ENCODE data around the gene MBP.

MBP gene

GRCh38 chr18:77014538-77014937, 118.0 kb downstream of the MBP start:
- H3K9me2 ChIP-seq (ENCODE audit: low read depth, low read length), result no peaks in the 10 kb centered on the region
- no peak for TF ChIP-seq CTCF (IDR thresholded peaks at IDR 0.05; ENCODE audit: low read length)
- TF ChIP-seq EZH2 (IDR thresholded peaks at IDR 0.05; ENCODE audit: borderline replicate concordance, low read length), result no peak
- H2AFZ ChIP-seq (ENCODE audit: low read length), result no peak overlapping the region
- H3K27me3 ChIP-seq (ENCODE audit: insufficient read depth, low read length), result no peaks in the 10 kb centered on the region
- no peak overlapping the region for H3K9ac ChIP-seq (ENCODE audit: low read length)
- no peaks in the 10 kb centered on the region for H4K20me1 ChIP-seq (ENCODE audit: insufficient read depth, low read length)
- H3K4me1 ChIP-seq (ENCODE audit: insufficient read depth, low read length, severe bottlenecking), result no peaks in the 10 kb centered on the region
- no peaks in the 10 kb centered on the region for H3F3A ChIP-seq (ENCODE audit: insufficient read depth, low read length)
- no peak overlapping the region for H3K4me2 ChIP-seq (ENCODE audit: low read length)
- no peak overlapping the region for H3K27ac ChIP-seq (ENCODE audit: low read depth, low read length, poor library complexity, severe bottlenecking)
- no peaks in the 10 kb centered on the region for H3K9me3 ChIP-seq (ENCODE audit: low read length)
- H3K4me3 ChIP-seq (ENCODE audit: low read depth, low read length, poor library complexity, severe bottlenecking), result no peak overlapping the region
- H3K36me3 ChIP-seq (ENCODE audit: insufficient read depth, low read length), result peaks cover 70% of the 10 kb centered on the region
- no peaks in the 10 kb centered on the region for H3K79me2 ChIP-seq (ENCODE audit: insufficient read depth, low read length)

GRCh38 chr18:77013811-77014521, 118.6 kb downstream of the MBP start:
- Histone ChIP-seq H3K4me2 (ENCODE audit: low read length) (no peak overlapping the region), H3K9ac (ENCODE audit: low read length) (no peak overlapping the region), H3F3A (ENCODE audit: insufficient read depth, low read length) (no peaks in the 10 kb centered on the region), H3K36me3 (ENCODE audit: insufficient read depth, low read length) (peaks cover 70% of the 10 kb centered on the region), H3K4me3 (ENCODE audit: low read depth, low read length, poor library complexity, severe bottlenecking) (no peak overlapping the region), H4K20me1 (ENCODE audit: insufficient read depth, low read length) (no peaks in the 10 kb centered on the region), H3K9me3 (ENCODE audit: low read length) (no peaks in the 10 kb centered on the region), H2AFZ (ENCODE audit: low read length) (no peak overlapping the region), H3K9me2 (ENCODE audit: low read depth, low read length) (no peaks in the 10 kb centered on the region), H3K79me2 (ENCODE audit: insufficient read depth, low read length) (no peaks in the 10 kb centered on the region), H3K27ac (ENCODE audit: low read depth, low read length, poor library complexity, severe bottlenecking) (no peak overlapping the region), H3K27me3 (ENCODE audit: insufficient read depth, low read length) (no peaks in the 10 kb centered on the region), H3K4me1 (ENCODE audit: insufficient read depth, low read length, severe bottlenecking) (no peaks in the 10 kb centered on the region)
- no peak for TF ChIP-seq CTCF (IDR thresholded peaks at IDR 0.05; ENCODE audit: low read length)
- TF ChIP-seq EZH2 (IDR thresholded peaks at IDR 0.05; ENCODE audit: borderline replicate concordance, low read length), result no peak

GRCh38 chr18:77012806-77013541, 119.6 kb downstream of the MBP start:
- Histone ChIP-seq H3K4me2 (ENCODE audit: low read length) (no peak overlapping the region), H3K27me3 (ENCODE audit: insufficient read depth, low read length) (no peaks in the 10 kb centered on the region), H3K9ac (ENCODE audit: low read length) (no peak overlapping the region), H2AFZ (ENCODE audit: low read length) (no peak overlapping the region), H3K9me3 (ENCODE audit: low read length) (no peaks in the 10 kb centered on the region), H3K4me3 (ENCODE audit: low read depth, low read length, poor library complexity, severe bottlenecking) (no peak overlapping the region), H3F3A (ENCODE audit: insufficient read depth, low read length) (no peaks in the 10 kb centered on the region), H3K27ac (ENCODE audit: low read depth, low read length, poor library complexity, severe bottlenecking) (no peak overlapping the region), H4K20me1 (ENCODE audit: insufficient read depth, low read length) (no peaks in the 10 kb centered on the region), H3K79me2 (ENCODE audit: insufficient read depth, low read length) (no peaks in the 10 kb centered on the region), H3K36me3 (ENCODE audit: insufficient read depth, low read length) (peaks cover 69% of the 10 kb centered on the region), H3K4me1 (ENCODE audit: insufficient read depth, low read length, severe bottlenecking) (peaks cover 3% of the 10 kb centered on the region), H3K9me2 (ENCODE audit: low read depth, low read length) (no peaks in the 10 kb centered on the region)
- TF ChIP-seq CTCF (IDR thresholded peaks at IDR 0.05; ENCODE audit: low read length) (no peak), EZH2 (IDR thresholded peaks at IDR 0.05; ENCODE audit: borderline replicate concordance, low read length) (no peak)
